IgD-negative memory B cell (primary cell): Measurements from ENCODE around the gene EXO5. TPM values are rescaled to one million over a fixed set of nuclear protein-coding genes. Genes with fewer than 3 reads are reported as not detected.
"Not testable (repeated sequence)": the region's sequence is repeated elsewhere in the genome, so short reads cannot be mapped to it uniquely, and the experiment has no call there.

Source experiments
- H3K27ac Mint-ChIP-seq, 3 donors: one replicate each; pipeline ENCODE4 v1.8.0; 2020 to 2022; ENCODE audit warnings: mild to moderate bottlenecking in 3 of 3, mixed read lengths in 3 of 3, moderate library complexity in 1 of 3
- H3K27me3 Mint-ChIP-seq: one replicate; pipeline ENCODE4 v1.8.0; 2021; ENCODE audit warnings: mixed read lengths
- H3K36me3 Mint-ChIP-seq: one replicate; pipeline ENCODE4 v1.8.0; 2020; ENCODE audit warnings: mild to moderate bottlenecking, mixed read lengths
- H3K4me1 Mint-ChIP-seq, 3 donors: one replicate each; pipeline ENCODE4 v1.8.0; 2020 to 2022; ENCODE audit warnings: mixed read lengths in 3 of 3, mild to moderate bottlenecking in 1 of 3
- H3K4me3 Mint-ChIP-seq, 4 donors: one replicate each; pipeline ENCODE4 v1.8.0; 2020 to 2022; ENCODE audit warnings: mild to moderate bottlenecking in 4 of 4, mixed read lengths in 4 of 4, moderate library complexity in 3 of 4
- H3K9me3 Mint-ChIP-seq, 3 donors: one replicate each; pipeline ENCODE4 v1.8.0; 2020 to 2021; ENCODE audit warnings: mixed read lengths in 3 of 3, mild to moderate bottlenecking in 1 of 3
- polyA plus RNA-seq: library from polyadenylated mRNA; unstranded; fragments of 300-500 nt; fragmentation: Illumina TruSeq; gene quantifications from one replicate; pipeline ENCODE4 v1.2.3, GENCODE V29; 2021

EXO5 gene
- polyA plus RNA-seq, 1 donor from 2014 or later, result 7.9 TPM

- H3K4me3 Mint-ChIP-seq, result peak within 1 kb of the TSS; percentile 94 to 99 (median 98)
- H3K4me1 Mint-ChIP-seq, result peaks cover 23 to 27% (median 26%) of the 10 kb centered on the region in 3 donors
- peaks cover 5% of the 10 kb centered on the region for H3K27me3 Mint-ChIP-seq
- H3K27ac Mint-ChIP-seq, result peak within 1 kb of the TSS; percentile 70 to 97 (median 95)
- peaks cover 0 to 1% (median 0%) of the 10 kb centered on the region in 3 donors for H3K9me3 Mint-ChIP-seq
- H3K36me3 Mint-ChIP-seq, result peaks cover 4% of the 10 kb centered on the region
Measured at GRCh38 chr1:40531381-40532061, 23.0 kb downstream of the EXO5 start, which contains the start of gene ZNF684. Gene ZNF684, plus strand, starts transcription at chr1:40531637. Its CDS starts 1,530 bp downstream, at chr1:40533167.

- H3K36me3 Mint-ChIP-seq, result peaks cover 4% of the 10 kb centered on the region
Measured at GRCh38 chr1:40532062-40532389, 23.5 kb downstream of the EXO5 start.

GRCh38 chr1:40532844-40533424, 24.4 kb downstream of the EXO5 start:
- Mint-ChIP-seq H3K9me3 (peaks cover 0 to 1% (median 0%) of the 10 kb centered on the region in 3 donors), H3K4me3 (peak overlapping the region; percentile 44 to 99 (median 76)), H3K4me1 (peaks cover 23 to 27% (median 26%) of the 10 kb centered on the region in 3 donors), H3K36me3 (peaks cover 4% of the 10 kb centered on the region), H3K27ac (peak overlapping the region in 1 of 3 donors; percentile 34), H3K27me3 (peaks cover 3% of the 10 kb centered on the region)

More at GRCh38 chr1:40532062-40532389, 23.5 kb downstream of the EXO5 start:
- peak overlapping the region; percentile 94 to 99 (median 98) for H3K4me3 Mint-ChIP-seq
- peaks cover 23 to 27% (median 26%) of the 10 kb centered on the region in 3 donors for H3K4me1 Mint-ChIP-seq
- peaks cover 5% of the 10 kb centered on the region for H3K27me3 Mint-ChIP-seq
- H3K9me3 Mint-ChIP-seq, result peaks cover 0 to 1% (median 0%) of the 10 kb centered on the region in 3 donors
- peak overlapping the region; percentile 70 to 97 (median 95) for H3K27ac Mint-ChIP-seq

GRCh38 chr1:40534589-40534988, 26.0 kb downstream of the EXO5 start:
- no peaks in the 10 kb centered on the region for H3K27me3 Mint-ChIP-seq
- H3K36me3 Mint-ChIP-seq, result peaks cover 10% of the 10 kb centered on the region
- no peaks in the 10 kb centered on the region for H3K9me3 Mint-ChIP-seq
- H3K27ac Mint-ChIP-seq, result no peak overlapping the region
- H3K4me3 Mint-ChIP-seq, result no peak overlapping the region
- H3K4me1 Mint-ChIP-seq, result peaks cover 23 to 27% (median 26%) of the 10 kb centered on the region in 3 donors

GRCh38 chr1:40535732-40536131, 27.2 kb downstream of the EXO5 start:
- no peaks in the 10 kb centered on the region for H3K27me3 Mint-ChIP-seq
- peaks cover 10% of the 10 kb centered on the region for H3K36me3 Mint-ChIP-seq
- H3K4me1 Mint-ChIP-seq, result peaks cover 23 to 27% (median 25%) of the 10 kb centered on the region in 3 donors
- no peaks in the 10 kb centered on the region for H3K9me3 Mint-ChIP-seq
- no peak overlapping the region for H3K27ac Mint-ChIP-seq
- H3K4me3 Mint-ChIP-seq, result no peak overlapping the region

- peaks cover 26% of the 10 kb centered on the region for H3K36me3 Mint-ChIP-seq
Measured at GRCh38 chr1:40539338-40539737, 30.8 kb downstream of the EXO5 start.

GRCh38 chr1:40546957-40547356, 38.4 kb downstream of the EXO5 start:
- peaks cover 37% of the 10 kb centered on the region for H3K36me3 Mint-ChIP-seq
- H3K27me3 Mint-ChIP-seq, result no peaks in the 10 kb centered on the region
- no peak overlapping the region for H3K27ac Mint-ChIP-seq
- peaks cover 8 to 24% (median 15%) of the 10 kb centered on the region in 3 donors for H3K9me3 Mint-ChIP-seq
- peaks cover 0 to 3% (median 0%) of the 10 kb centered on the region in 3 donors for H3K4me1 Mint-ChIP-seq
- no peak overlapping the region for H3K4me3 Mint-ChIP-seq

More at GRCh38 chr1:40539338-40539737, 30.8 kb downstream of the EXO5 start:
- no peak overlapping the region for H3K4me3 Mint-ChIP-seq
- H3K27ac Mint-ChIP-seq, result no peak overlapping the region
- no peaks in the 10 kb centered on the region for H3K27me3 Mint-ChIP-seq
- peaks cover 0 to 4% (median 1%) of the 10 kb centered on the region in 3 donors for H3K4me1 Mint-ChIP-seq
- H3K9me3 Mint-ChIP-seq, result no peaks in the 10 kb centered on the region

- H3K27me3 Mint-ChIP-seq, result no peaks in the 10 kb centered on the region
Measured at GRCh38 chr1:40553017-40553416, 44.5 kb downstream of the EXO5 start.

GRCh38 chr1:40554807-40555206, 46.2 kb downstream of the EXO5 start:
- H3K4me3 Mint-ChIP-seq, H3K36me3 Mint-ChIP-seq, H3K27ac Mint-ChIP-seq, H3K9me3 Mint-ChIP-seq, H3K27me3 Mint-ChIP-seq, H3K4me1 Mint-ChIP-seq: not testable (repeated sequence)

More at GRCh38 chr1:40553017-40553416, 44.5 kb downstream of the EXO5 start:
- H3K4me3 Mint-ChIP-seq, result no peak overlapping the region
- H3K27ac Mint-ChIP-seq, result no peak overlapping the region
- H3K36me3 Mint-ChIP-seq, result peaks cover 1% of the 10 kb centered on the region
- peaks cover 0 to 1% (median 0%) of the 10 kb centered on the region in 3 donors for H3K4me1 Mint-ChIP-seq
- peaks cover 0 to 3% (median 0%) of the 10 kb centered on the region in 3 donors for H3K9me3 Mint-ChIP-seq

GRCh38 chr1:40556121-40556520, 47.6 kb downstream of the EXO5 start:
- peaks cover 3% of the 10 kb centered on the region for H3K27me3 Mint-ChIP-seq
- H3K36me3 Mint-ChIP-seq, result no peaks in the 10 kb centered on the region
- H3K4me1 Mint-ChIP-seq, result peaks cover 0 to 1% (median 0%) of the 10 kb centered on the region in 3 donors
- H3K9me3 Mint-ChIP-seq, result no peaks in the 10 kb centered on the region
- H3K4me3 Mint-ChIP-seq, result no peak overlapping the region
- no peak overlapping the region for H3K27ac Mint-ChIP-seq

- not testable (repeated sequence) for H3K27me3 Mint-ChIP-seq, H3K4me1 Mint-ChIP-seq, H3K36me3 Mint-ChIP-seq, H3K9me3 Mint-ChIP-seq, H3K27ac Mint-ChIP-seq, H3K4me3 Mint-ChIP-seq
Measured at GRCh38 chr1:40558241-40558640, 49.7 kb downstream of the EXO5 start.

GRCh38 chr1:40562185-40562584, 53.6 kb downstream of the EXO5 start:
- H3K4me1 Mint-ChIP-seq, result no peaks in the 10 kb centered on the region
- H3K36me3 Mint-ChIP-seq, result peaks cover 4% of the 10 kb centered on the region
- peaks cover 0 to 7% (median 2%) of the 10 kb centered on the region in 3 donors for H3K9me3 Mint-ChIP-seq
- no peak overlapping the region for H3K4me3 Mint-ChIP-seq
- H3K27ac Mint-ChIP-seq, result no peak overlapping the region
- peaks cover 8% of the 10 kb centered on the region for H3K27me3 Mint-ChIP-seq

- Mint-ChIP-seq H3K4me3 (no peak overlapping the region), H3K4me1 (no peaks in the 10 kb centered on the region), H3K36me3 (peaks cover 4% of the 10 kb centered on the region), H3K27ac (no peak overlapping the region), H3K27me3 (peaks cover 8% of the 10 kb centered on the region), H3K9me3 (peaks cover 0 to 7% (median 2%) of the 10 kb centered on the region in 3 donors)
Measured at GRCh38 chr1:40563266-40563665, 54.7 kb downstream of the EXO5 start.

- no peak overlapping the region for H3K4me3 Mint-ChIP-seq
- peaks cover 8% of the 10 kb centered on the region for H3K27me3 Mint-ChIP-seq
- no peaks in the 10 kb centered on the region for H3K4me1 Mint-ChIP-seq
- H3K27ac Mint-ChIP-seq, result no peak overlapping the region
- peaks cover 0 to 7% (median 2%) of the 10 kb centered on the region in 3 donors for H3K9me3 Mint-ChIP-seq
- H3K36me3 Mint-ChIP-seq, result peaks cover 4% of the 10 kb centered on the region
Measured at GRCh38 chr1:40564506-40564905, 55.9 kb downstream of the EXO5 start.

- Mint-ChIP-seq H3K27ac (no peak overlapping the region), H3K4me1 (no peaks in the 10 kb centered on the region), H3K4me3 (no peak overlapping the region), H3K27me3 (peaks cover 5% of the 10 kb centered on the region), H3K36me3 (peaks cover 4% of the 10 kb centered on the region), H3K9me3 (peaks cover 0 to 7% (median 2%) of the 10 kb centered on the region in 3 donors)
Measured at GRCh38 chr1:40564913-40565312, 56.3 kb downstream of the EXO5 start.
